GM12873 (cell line): ENCODE results near the gene TRAF3.

ENCODE experiments used
- TF ChIP-seq, protein P1 (sequence below): IDR thresholded peaks from 2 replicates; pipeline ENCODE4 v1.5.1; 2012; ENCODE audit warnings: low read depth, mild to moderate bottlenecking, moderate library complexity, low read length, control low read depth; ENCODE audit not compliant: insufficient read depth; ENCODE audit errors: missing control alignments

Gene TRAF3

DNA sequence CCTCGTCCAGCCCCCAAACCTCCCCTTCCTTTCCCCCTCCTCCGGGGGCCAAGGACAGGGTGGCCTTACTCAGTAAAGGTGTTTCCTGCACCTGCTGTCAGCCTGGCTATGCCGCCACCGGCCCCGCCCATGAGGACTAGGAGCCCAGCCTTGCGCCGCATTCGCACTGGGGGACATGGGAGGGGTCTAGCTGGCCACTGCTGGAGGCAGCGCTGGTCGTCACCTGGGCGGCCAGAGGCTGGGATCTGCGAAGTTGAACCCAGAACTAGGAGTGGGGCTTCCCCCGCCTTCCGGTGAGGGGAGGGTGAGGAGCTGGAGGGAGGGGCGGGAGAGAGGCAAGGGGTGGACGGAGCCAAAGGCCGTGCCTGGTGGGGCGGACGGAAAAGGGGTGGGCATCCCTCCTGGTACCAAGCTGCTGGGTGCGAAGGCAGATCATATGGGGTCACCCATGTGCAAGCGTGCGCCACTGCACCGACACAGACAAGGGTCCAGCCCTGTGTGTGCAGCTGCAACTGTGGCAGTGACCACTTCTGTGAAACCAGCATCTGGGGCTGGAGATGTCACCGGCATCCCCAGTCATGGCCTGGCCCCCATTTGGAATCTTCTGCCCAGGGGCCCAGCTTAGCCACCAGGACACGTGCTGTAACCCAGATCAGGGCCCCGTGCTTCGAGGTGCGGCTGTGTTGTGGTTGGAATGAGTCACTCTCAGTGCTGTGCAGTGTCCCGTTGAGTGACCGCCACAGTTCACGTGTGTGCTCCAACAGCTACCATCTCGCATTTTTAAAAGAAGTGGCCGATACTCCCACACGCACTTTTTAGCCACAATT lies 153.7 kb downstream of the TRAF3 start:
- TF ChIP-seq, protein P1, sequence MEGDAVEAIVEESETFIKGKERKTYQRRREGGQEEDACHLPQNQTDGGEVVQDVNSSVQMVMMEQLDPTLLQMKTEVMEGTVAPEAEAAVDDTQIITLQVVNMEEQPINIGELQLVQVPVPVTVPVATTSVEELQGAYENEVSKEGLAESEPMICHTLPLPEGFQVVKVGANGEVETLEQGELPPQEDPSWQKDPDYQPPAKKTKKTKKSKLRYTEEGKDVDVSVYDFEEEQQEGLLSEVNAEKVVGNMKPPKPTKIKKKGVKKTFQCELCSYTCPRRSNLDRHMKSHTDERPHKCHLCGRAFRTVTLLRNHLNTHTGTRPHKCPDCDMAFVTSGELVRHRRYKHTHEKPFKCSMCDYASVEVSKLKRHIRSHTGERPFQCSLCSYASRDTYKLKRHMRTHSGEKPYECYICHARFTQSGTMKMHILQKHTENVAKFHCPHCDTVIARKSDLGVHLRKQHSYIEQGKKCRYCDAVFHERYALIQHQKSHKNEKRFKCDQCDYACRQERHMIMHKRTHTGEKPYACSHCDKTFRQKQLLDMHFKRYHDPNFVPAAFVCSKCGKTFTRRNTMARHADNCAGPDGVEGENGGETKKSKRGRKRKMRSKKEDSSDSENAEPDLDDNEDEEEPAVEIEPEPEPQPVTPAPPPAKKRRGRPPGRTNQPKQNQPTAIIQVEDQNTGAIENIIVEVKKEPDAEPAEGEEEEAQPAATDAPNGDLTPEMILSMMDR = no peak

DNA sequence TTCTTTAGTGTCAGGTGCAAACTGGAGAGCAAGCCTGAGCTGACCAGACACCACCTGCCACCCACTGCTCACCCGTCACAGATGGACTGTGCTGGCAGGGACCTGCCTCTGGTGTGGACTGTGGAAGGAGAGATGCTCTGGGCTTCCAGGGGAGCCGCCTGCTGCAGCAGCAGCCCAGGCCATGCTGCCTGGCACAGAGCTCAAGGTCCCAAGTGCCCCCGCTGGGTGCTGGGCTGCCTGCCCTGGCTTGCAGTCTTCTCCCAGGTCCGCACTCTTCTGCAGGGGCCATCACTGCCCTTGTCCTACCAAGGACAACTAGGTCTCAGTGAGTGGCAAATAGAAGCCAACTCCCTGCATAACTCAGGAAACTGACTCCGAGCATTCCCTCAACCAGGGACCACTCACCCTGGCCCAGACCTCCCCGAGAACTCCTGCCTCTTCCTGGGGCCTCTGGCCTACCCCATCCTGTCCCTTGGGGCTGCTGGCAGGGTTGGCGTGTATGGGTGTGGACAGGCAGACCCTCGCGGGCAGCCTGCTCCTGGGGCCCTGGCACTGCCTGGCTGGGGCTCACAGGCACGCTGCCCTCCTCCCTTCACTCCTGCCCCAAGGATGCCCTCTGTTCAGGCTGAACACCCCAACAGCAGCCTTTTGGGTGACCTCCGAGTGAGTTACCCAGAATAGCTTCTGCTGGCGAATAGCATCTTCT lies 154.5 kb downstream of the TRAF3 start:
- TF ChIP-seq, protein P1 = no peak

DNA sequence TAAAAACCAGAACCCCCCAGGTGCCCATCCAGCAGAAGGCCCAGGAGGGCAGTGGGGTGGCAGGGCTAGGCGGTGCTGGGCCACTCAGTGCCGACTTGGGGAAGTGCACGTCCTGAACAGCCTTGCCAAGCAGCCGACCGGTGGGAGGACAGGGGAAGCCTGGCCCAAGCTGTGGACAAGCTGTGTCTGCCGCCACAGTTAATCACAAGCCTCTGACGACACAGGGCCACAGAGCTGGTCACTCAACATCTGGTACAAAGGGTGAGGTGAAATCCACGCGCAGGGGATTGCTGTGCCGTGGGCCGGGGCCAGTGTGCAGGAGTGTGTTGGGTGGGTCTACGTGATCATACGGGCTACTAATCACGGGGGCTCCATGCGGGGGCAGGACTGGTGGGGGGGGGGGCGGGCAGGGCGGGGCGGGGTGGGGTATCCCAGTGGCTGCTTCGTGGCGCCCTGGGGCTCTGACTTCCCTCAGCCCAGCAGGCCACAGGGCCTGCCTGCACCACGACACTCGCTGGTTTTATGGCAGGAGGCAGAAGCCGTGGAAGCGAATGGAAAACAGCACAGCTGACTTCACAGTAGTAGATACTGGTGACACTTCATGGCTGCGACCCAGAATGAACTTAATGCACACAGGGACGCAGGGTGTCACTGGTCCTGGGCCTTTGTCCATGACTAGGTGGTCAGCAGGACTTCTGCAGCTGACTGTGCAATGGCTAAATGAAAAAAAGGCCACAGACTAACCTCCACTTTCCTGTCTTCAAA lies 155.4 kb downstream of the TRAF3 start:
- TF ChIP-seq, protein P1 = no peak

DNA sequence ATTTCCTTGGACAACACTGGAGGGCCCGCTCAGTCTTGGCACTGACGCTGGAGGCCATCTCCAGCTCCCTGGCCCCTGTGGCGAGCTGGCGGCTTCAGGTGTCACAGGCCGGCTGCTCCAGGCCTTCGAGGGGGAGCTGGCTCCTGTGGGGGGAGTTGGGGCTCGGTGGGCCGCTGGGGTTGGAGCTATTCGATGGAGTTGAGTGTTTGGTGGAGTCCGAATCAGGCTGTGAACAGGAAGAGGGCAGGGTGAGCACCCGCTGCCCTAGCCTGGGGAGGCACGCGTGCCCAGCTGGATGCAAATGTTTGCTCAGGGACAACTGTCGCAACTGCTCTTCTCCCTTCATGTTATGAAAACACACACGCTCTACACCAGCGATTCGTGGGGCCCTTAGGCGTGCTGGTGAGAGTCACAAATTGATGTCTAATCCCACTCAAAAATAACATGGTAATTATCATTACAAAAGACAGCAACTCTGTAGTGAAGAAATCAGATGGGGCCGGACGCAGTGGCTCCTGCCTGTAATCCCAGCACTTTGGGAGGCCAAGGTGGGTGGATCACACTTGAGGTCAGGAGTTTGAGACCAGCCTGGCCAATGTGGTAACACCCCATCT lies 156.5 kb downstream of the TRAF3 start:
- TF ChIP-seq, protein P1 = no peak

DNA sequence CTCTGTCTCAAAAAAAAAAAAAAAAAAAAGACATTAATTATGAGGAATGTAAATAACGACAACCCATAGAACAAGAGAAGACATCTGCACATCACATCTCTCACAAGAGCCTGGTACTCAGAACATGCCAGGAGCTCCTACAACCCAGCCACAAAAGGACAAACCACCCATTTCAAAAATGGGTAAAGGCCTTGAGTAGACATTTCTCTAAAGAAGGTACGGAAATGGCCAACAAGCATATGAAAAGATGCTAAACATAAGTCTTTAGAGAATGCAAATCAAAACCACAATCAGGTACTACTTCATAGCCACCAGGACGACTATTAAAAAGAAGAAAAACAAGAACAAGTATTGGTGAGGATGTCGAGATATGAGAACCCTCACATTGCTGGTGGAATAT lies 158.5 kb downstream of the TRAF3 start:
- TF ChIP-seq, protein P1 = no peak

DNA sequence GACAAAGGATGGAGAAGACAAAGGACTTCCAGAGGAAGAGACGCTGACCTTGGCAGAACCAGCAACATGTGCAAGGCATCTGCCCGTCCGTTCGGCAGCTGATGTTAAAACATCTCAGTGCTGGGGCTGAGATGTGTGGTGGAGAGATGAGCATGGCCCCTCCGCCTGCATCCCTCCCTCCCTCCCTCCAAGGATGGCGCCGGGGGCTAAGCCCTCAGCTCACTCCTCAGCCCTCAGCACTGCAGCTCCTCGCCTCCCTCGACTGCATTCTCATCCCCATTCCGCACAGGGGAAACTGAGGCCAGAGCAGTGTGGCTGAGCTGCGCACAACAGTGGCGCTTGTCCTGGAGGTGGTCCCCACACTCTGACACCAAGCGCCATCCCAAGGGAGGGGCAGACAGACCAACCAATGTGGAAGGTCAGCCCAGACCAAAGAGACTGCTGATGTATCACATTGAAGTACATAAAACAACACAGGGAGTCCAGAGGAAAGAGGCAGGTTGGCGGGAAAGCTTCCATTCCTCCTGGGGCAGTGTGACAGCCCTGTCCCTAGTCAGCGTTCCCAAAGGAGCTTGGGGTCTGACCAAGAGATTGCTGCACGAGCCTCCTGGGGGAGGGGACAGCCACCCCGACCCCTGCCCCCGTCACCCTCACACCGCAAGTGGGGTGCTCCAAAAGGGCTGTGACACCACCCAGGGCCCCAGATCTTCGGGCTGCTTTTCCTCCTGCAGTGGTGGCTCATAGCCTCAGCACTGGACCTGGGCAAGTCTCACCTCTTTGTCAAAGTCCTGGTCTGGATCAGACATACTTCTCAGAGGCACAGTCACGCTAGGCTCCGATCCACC lies 160.3 kb downstream of the TRAF3 start:
- TF ChIP-seq, protein P1 = no peak
